GOT3 (cell line): ENCODE data around the gene KIF1A.

Experiments used
- DNase-seq: peaks from one replicate; lab custom pipeline; 2025; ENCODE audit warnings: mixed read lengths; lab: John Stamatoyannopoulos, UW

The KIF1A gene

GRCh38 chr2:240799033-240799820 is 20.8 kb downstream of the KIF1A start:
- DNase-seq, result no peak

GRCh38 chr2:240798327-240798905 is 21.6 kb downstream of the KIF1A start:
- DNase-seq, result no peak

- no peak for DNase-seq
Observed at GRCh38 chr2:240797914-240798313, 22.1 kb downstream of the KIF1A start.

GRCh38 chr2:240797500-240797895 is 22.5 kb downstream of the KIF1A start:
- DNase-seq, result no peak

GRCh38 chr2:240796543-240797499 is 23.2 kb downstream of the KIF1A start:
- no peak for DNase-seq

- DNase-seq, result no peak
Observed at GRCh38 chr2:240795916-240796510, 24.0 kb downstream of the KIF1A start.

GRCh38 chr2:240795454-240795853 is 24.6 kb downstream of the KIF1A start:
- DNase-seq, result no peak

GRCh38 chr2:240794178-240794721 is 25.8 kb downstream of the KIF1A start:
- no peak for DNase-seq

- DNase-seq, result no peak
Observed at GRCh38 chr2:240793313-240794177, 26.5 kb downstream of the KIF1A start.

- DNase-seq, result no peak
Observed at GRCh38 chr2:240792629-240793312, 27.2 kb downstream of the KIF1A start.

- DNase-seq, result no peak
Observed at GRCh38 chr2:240791821-240792628, 28.0 kb downstream of the KIF1A start.

GRCh38 chr2:240791221-240791800 is 28.7 kb downstream of the KIF1A start:
- DNase-seq, result no peak

- DNase-seq, result no peak
Observed at GRCh38 chr2:240790370-240791220, 29.4 kb downstream of the KIF1A start.

GRCh38 chr2:240789501-240790369 is 30.3 kb downstream of the KIF1A start:
- no peak for DNase-seq

GRCh38 chr2:240789051-240789453 is 31.0 kb downstream of the KIF1A start:
- no peak for DNase-seq

- no peak for DNase-seq
Observed at GRCh38 chr2:240788482-240788881, 31.5 kb downstream of the KIF1A start.
